ENCODE results near the gene CMSS1.

- TF ChIP-seq BHLHE40 (IDR thresholded peaks at IDR 0.05; ENCODE audit: borderline replicate concordance) = no peak
- no peak for TF ChIP-seq ZNF384 (IDR thresholded peaks at IDR 0.05)
- TF ChIP-seq PKNOX1 (IDR thresholded peaks at IDR 0.05) = no peak
- no peak for TF ChIP-seq SP1 (IDR thresholded peaks at IDR 0.05)
- no peak for TF ChIP-seq ARNT (IDR thresholded peaks at IDR 0.05)
- TF ChIP-seq TARDBP (IDR thresholded peaks at IDR 0.05) = no peak
- TF ChIP-seq FOXA1 (IDR thresholded peaks at IDR 0.05) = no peak
- no peak for TF ChIP-seq CTBP1 (IDR thresholded peaks at IDR 0.05; ENCODE audit: borderline replicate concordance)
- TF ChIP-seq FOXM1 (IDR thresholded peaks at IDR 0.05; ENCODE audit: borderline replicate concordance) = no peak
- no peak for TF ChIP-seq HDGF (IDR thresholded peaks at IDR 0.05; ENCODE audit: borderline replicate concordance)
- no peak for TF ChIP-seq FOXK2 (IDR thresholded peaks at IDR 0.05)
- no peak for TF ChIP-seq NFRKB (IDR thresholded peaks at IDR 0.05)
- TF ChIP-seq L3MBTL2 (conservative IDR thresholded peaks at IDR 0.05) = no peak
These were observed 262.9 kb downstream of the CMSS1 start for GRCh38 chr3:100080573-100080972.
